K562 (cell line): ENCODE results near the gene ASB2. TPM values are rescaled to one million over a fixed set of nuclear protein-coding genes. Genes with fewer than 3 reads are reported as not detected.

Experiments used
- GTF3C2 ChIP-seq: IDR thresholded peaks from 3 replicates; pipeline ENCODE4 v1.6.1; 2011; ENCODE audit warnings: borderline replicate concordance, mild to moderate bottlenecking, moderate library complexity; ENCODE audit not compliant: insufficient read length; ENCODE audit errors: extremely low read depth
- HNRNPH1 ChIP-seq: fragments of 200-400 bp; formaldehyde crosslinking; optimal IDR thresholded peaks from 2 replicates; pipeline ENCODE3; 2017; ENCODE audit warnings: low read depth, mild to moderate bottlenecking, low read length, moderate library complexity
- POLR2A ChIP-seq: fragments of 450-650 bp; conservative IDR thresholded peaks from 2 replicates; pipeline ENCODE4 v1.6.1; 2016
- REST ChIP-seq, 2 experiments: fragments of 450-650 bp; formaldehyde crosslinking in 1 of 2; IDR thresholded peaks; 2 replicates each; pipeline versions ENCODE4 v1.4.0 to v1.6.1; 2014 to 2020; ENCODE audit warnings: mild to moderate bottlenecking in 2 of 2, borderline replicate concordance in 1 of 2, low read depth in 1 of 2
- TRIM28 ChIP-seq: fragments of 450-650 bp; IDR thresholded peaks from 2 replicates; pipeline ENCODE4 v1.6.1; 2017
- YBX1 ChIP-seq: fragments of 450-650 bp; IDR thresholded peaks from 2 replicates; pipeline ENCODE4 v1.7.1; 2016; ENCODE audit warnings: mild to moderate bottlenecking
- ZNF347 ChIP-seq: fragments of 450-650 bp; formaldehyde crosslinking; IDR thresholded peaks from 2 replicates; pipeline ENCODE4 v1.4.0; 2020; ENCODE audit warnings: low read depth, mild to moderate bottlenecking, moderate library complexity
- ZNF589 ChIP-seq: fragments of 200-800 bp; sonication (Bioruptor generic); IDR thresholded peaks from 2 replicates; pipeline ENCODE4 v1.6.1; 2016; ENCODE audit warnings: low read depth, missing genetic modification characterization, missing compliant biosample characterization
- polyA plus RNA-seq, 8 experiments: library from polyadenylated mRNA; depleted of rRNA in 4 of 8; stranded (reverse) in 5 of 8; unstranded in 3 of 8; fragments of >200 nt; fragmentation: Nextera tagmentation in 2 of 8; fragmentation: Illumina TruSeq in 1 of 8; extraction: Ambion mirVana in 2 of 8; extraction: Trizol in 1 of 8; gene quantifications; 2 replicates each; pipeline versions ENCODE4 v1.2.1 to v1.2.3, GENCODE V29; 2011 to 2014; ENCODE audit warnings: inconsistent platforms in 1 of 8, missing spikeins in 1 of 8
- total RNA-seq, 7 experiments: library from RNA; depleted of rRNA in 6 of 7; stranded (reverse); fragments of >200 nt in 6 of 7; fragmentation: Illumina TruSeq in 2 of 7; extraction: Trizol in 2 of 7; gene quantifications; 2 replicates each; pipeline versions ENCODE4 v1.2.1 to v1.2.3, GENCODE V29; 2011 to 2021; ENCODE audit warnings: low replicate concordance in 1 of 7

ASB2 gene
- total and polyA plus RNA-seq, 9 of the 15 experiments (the other 6 are each of a cell fraction or from before 2014, with no cell fraction given), result not detected

- no peak for TF ChIP-seq REST (IDR thresholded peaks at IDR 0.05; ENCODE audit: borderline replicate concordance)
- TF ChIP-seq REST (CRISPR knock-in tag; IDR thresholded peaks at IDR 0.05; ENCODE audit: low read depth), result no peak
- no peak for TF ChIP-seq ZNF589 (CRISPR knock-in tag)
- TF ChIP-seq POLR2A, result no peak
- TF ChIP-seq GTF3C2, result no peak
- no peak for TF ChIP-seq TRIM28
- no peak for TF ChIP-seq HNRNPH1
- no peak for TF ChIP-seq YBX1
- TF ChIP-seq ZNF347 (CRISPR knock-in tag), result no peak
Observed at GRCh38 chr14:93981316-93982229, 5.2 kb upstream of the ASB2 start (continued).
